ENCODE results near the gene CTXN3.

Gene CTXN3

GRCh38 chr5:127649018-127649439 is at the start of gene CTXN3:
TSS of gene CTXN3 (plus strand) at chr5:127649082. CDS start at chr5:127657522, 8,440 bp downstream.
- Mint-ChIP-seq H3K4me1 (ENCODE audit: low read depth) (no peaks in the 10 kb centered on the region), H3K27me3 (no peaks in the 10 kb centered on the region), H3K4me3 (no peak within 1 kb of the TSS), H3K9me3 (no peaks in the 10 kb centered on the region), H3K36me3 (ENCODE audit: low read depth) (no peaks in the 10 kb centered on the region), H3K27ac (no peak within 1 kb of the TSS)

GRCh38 chr5:127599320-127599719 is 49.6 kb upstream of the CTXN3 start:
- no peak overlapping the region for H3K27ac Mint-ChIP-seq
- peaks cover 5% of the 10 kb centered on the region for H3K27me3 Mint-ChIP-seq
- no peaks in the 10 kb centered on the region for H3K9me3 Mint-ChIP-seq
- H3K36me3 Mint-ChIP-seq (ENCODE audit: low read depth): no peaks in the 10 kb centered on the region
- no peak overlapping the region for H3K4me3 Mint-ChIP-seq
- no peaks in the 10 kb centered on the region for H3K4me1 Mint-ChIP-seq (ENCODE audit: low read depth)

- no peak overlapping the region for H3K4me3 Mint-ChIP-seq
- peaks cover 5% of the 10 kb centered on the region for H3K27me3 Mint-ChIP-seq
- H3K9me3 Mint-ChIP-seq: no peaks in the 10 kb centered on the region
- H3K36me3 Mint-ChIP-seq (ENCODE audit: low read depth): no peaks in the 10 kb centered on the region
- H3K27ac Mint-ChIP-seq: no peak overlapping the region
- no peaks in the 10 kb centered on the region for H3K4me1 Mint-ChIP-seq (ENCODE audit: low read depth)
Observed at GRCh38 chr5:127599847-127600246, 49.0 kb upstream of the CTXN3 start.

- Mint-ChIP-seq H3K9me3 (no peaks in the 10 kb centered on the region), H3K27ac (no peak overlapping the region), H3K36me3 (ENCODE audit: low read depth) (no peaks in the 10 kb centered on the region), H3K4me3 (no peak overlapping the region), H3K27me3 (peaks cover 9% of the 10 kb centered on the region), H3K4me1 (ENCODE audit: low read depth) (no peaks in the 10 kb centered on the region)
Observed at GRCh38 chr5:127601111-127601510, 47.8 kb upstream of the CTXN3 start.

- no peak overlapping the region for H3K4me3 Mint-ChIP-seq
- H3K27ac Mint-ChIP-seq: no peak overlapping the region
- no peaks in the 10 kb centered on the region for H3K36me3 Mint-ChIP-seq (ENCODE audit: low read depth)
- no peaks in the 10 kb centered on the region for H3K4me1 Mint-ChIP-seq (ENCODE audit: low read depth)
- peaks cover 9% of the 10 kb centered on the region for H3K27me3 Mint-ChIP-seq
- H3K9me3 Mint-ChIP-seq: no peaks in the 10 kb centered on the region
Observed at GRCh38 chr5:127601601-127602000, 47.3 kb upstream of the CTXN3 start.

GRCh38 chr5:127602481-127602880 is 46.4 kb upstream of the CTXN3 start:
- Mint-ChIP-seq H3K4me3 (no peak overlapping the region), H3K36me3 (ENCODE audit: low read depth) (no peaks in the 10 kb centered on the region), H3K4me1 (ENCODE audit: low read depth) (no peaks in the 10 kb centered on the region), H3K9me3 (no peaks in the 10 kb centered on the region), H3K27ac (no peak overlapping the region), H3K27me3 (peaks cover 9% of the 10 kb centered on the region)

- H3K27ac Mint-ChIP-seq: no peak overlapping the region
- no peaks in the 10 kb centered on the region for H3K4me1 Mint-ChIP-seq (ENCODE audit: low read depth)
- no peaks in the 10 kb centered on the region for H3K9me3 Mint-ChIP-seq
- H3K27me3 Mint-ChIP-seq: peaks cover 9% of the 10 kb centered on the region
- H3K4me3 Mint-ChIP-seq: no peak overlapping the region
- no peaks in the 10 kb centered on the region for H3K36me3 Mint-ChIP-seq (ENCODE audit: low read depth)
Observed at GRCh38 chr5:127602896-127603844, 45.7 kb upstream of the CTXN3 start.

GRCh38 chr5:127608077-127608660 is 40.7 kb upstream of the CTXN3 start:
- no peak overlapping the region for H3K4me3 Mint-ChIP-seq
- no peaks in the 10 kb centered on the region for H3K36me3 Mint-ChIP-seq (ENCODE audit: low read depth)
- H3K27me3 Mint-ChIP-seq: peaks cover 8% of the 10 kb centered on the region
- H3K4me1 Mint-ChIP-seq (ENCODE audit: low read depth): no peaks in the 10 kb centered on the region
- H3K27ac Mint-ChIP-seq: no peak overlapping the region
- H3K9me3 Mint-ChIP-seq: no peaks in the 10 kb centered on the region

GRCh38 chr5:127609011-127609410 is 39.9 kb upstream of the CTXN3 start:
- Mint-ChIP-seq H3K4me1 (ENCODE audit: low read depth) (no peaks in the 10 kb centered on the region), H3K27ac (no peak overlapping the region), H3K4me3 (no peak overlapping the region), H3K36me3 (ENCODE audit: low read depth) (no peaks in the 10 kb centered on the region), H3K27me3 (peaks cover 10% of the 10 kb centered on the region), H3K9me3 (no peaks in the 10 kb centered on the region)

- Mint-ChIP-seq H3K27me3 (peaks cover 11% of the 10 kb centered on the region), H3K4me1 (ENCODE audit: low read depth) (no peaks in the 10 kb centered on the region), H3K4me3 (no peak overlapping the region), H3K27ac (no peak overlapping the region), H3K9me3 (no peaks in the 10 kb centered on the region), H3K36me3 (ENCODE audit: low read depth) (no peaks in the 10 kb centered on the region)
Observed at GRCh38 chr5:127609957-127610356, 38.9 kb upstream of the CTXN3 start.

- H3K4me3 Mint-ChIP-seq: no peak overlapping the region
- peaks cover 9% of the 10 kb centered on the region for H3K27me3 Mint-ChIP-seq
- no peaks in the 10 kb centered on the region for H3K36me3 Mint-ChIP-seq (ENCODE audit: low read depth)
- H3K4me1 Mint-ChIP-seq (ENCODE audit: low read depth): no peaks in the 10 kb centered on the region
- no peaks in the 10 kb centered on the region for H3K9me3 Mint-ChIP-seq
- no peak overlapping the region for H3K27ac Mint-ChIP-seq
Observed at GRCh38 chr5:127612441-127613141, 36.3 kb upstream of the CTXN3 start.

GRCh38 chr5:127615916-127616315 is 33.0 kb upstream of the CTXN3 start:
- Mint-ChIP-seq H3K4me3 (no peak overlapping the region), H3K27ac (no peak overlapping the region), H3K9me3 (peaks cover 4% of the 10 kb centered on the region), H3K27me3 (peaks cover 7% of the 10 kb centered on the region), H3K36me3 (ENCODE audit: low read depth) (no peaks in the 10 kb centered on the region), H3K4me1 (ENCODE audit: low read depth) (no peaks in the 10 kb centered on the region)

GRCh38 chr5:127619908-127620479 is 28.9 kb upstream of the CTXN3 start:
- H3K36me3 Mint-ChIP-seq (ENCODE audit: low read depth): no peaks in the 10 kb centered on the region

GRCh38 chr5:127621601-127622325 is 27.1 kb upstream of the CTXN3 start:
- H3K27me3 Mint-ChIP-seq: no peaks in the 10 kb centered on the region
- H3K9me3 Mint-ChIP-seq: peaks cover 4% of the 10 kb centered on the region
- H3K4me3 Mint-ChIP-seq: no peak overlapping the region
- H3K36me3 Mint-ChIP-seq (ENCODE audit: low read depth): no peaks in the 10 kb centered on the region
- H3K4me1 Mint-ChIP-seq (ENCODE audit: low read depth): no peaks in the 10 kb centered on the region
- H3K27ac Mint-ChIP-seq: no peak overlapping the region

More at GRCh38 chr5:127619908-127620479, 28.9 kb upstream of the CTXN3 start:
- Mint-ChIP-seq H3K27ac (no peak overlapping the region), H3K27me3 (no peaks in the 10 kb centered on the region), H3K9me3 (peaks cover 4% of the 10 kb centered on the region), H3K4me1 (ENCODE audit: low read depth) (no peaks in the 10 kb centered on the region), H3K4me3 (no peak overlapping the region)

Data from stimulated activated naive CD8-positive, alpha-beta T cell treated with anti-CD3 and anti-CD28 coated beads, Interleukin-15, Interleukin-2, amounts not matched to agents 100 ng/mL and 50 ng/mL, for 24 hours (primary cell).